ENCODE results near the gene NPR2.

DNA sequence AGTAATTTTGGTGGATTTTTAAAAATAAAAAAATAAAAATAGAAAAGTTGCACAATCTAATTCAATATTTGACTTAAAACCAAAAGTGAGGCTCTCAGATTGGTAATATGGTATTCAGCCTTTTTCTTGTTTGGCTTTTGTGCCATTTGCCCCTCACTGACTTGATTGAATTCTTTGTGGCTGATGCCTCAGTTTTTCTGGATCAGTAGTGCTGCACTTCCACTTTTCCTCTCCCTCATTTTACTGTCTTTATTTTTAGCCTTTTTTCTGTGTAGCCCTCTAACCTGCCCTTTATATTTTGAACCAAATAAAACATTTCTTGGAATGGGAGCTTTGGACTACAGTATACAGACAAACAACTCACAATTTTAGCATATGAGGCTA is 33.5 kb upstream of the NPR2 start:
- TF ChIP-seq CTCF (conservative IDR thresholded peaks at IDR 0.05; ENCODE audit: low read length) (no peak), EZH2phosphoT487 (IDR thresholded peaks at IDR 0.05; ENCODE audit: borderline replicate concordance, low read depth, low read length) (no peak)
